ENCODE measurements around the gene GPR157.
A peak's percentile ranks its signal among the peaks of the same experiment; 100 is the strongest.

Gene GPR157

GRCh38 chr1:9108056-9108665, 20.7 kb downstream of the GPR157 start:
- no peak for DNase-seq (ENCODE audit: low spot score)
- in situ Hi-C loops (cut with MboI; ENCODE audit: low sequenced_read_pairs, unreplicated experiment), result loop anchor here (10.0 kb wide), 1 partner anchor 193 kb away; no protein-coding TSS in a partner anchor
- TF ChIP-seq CTCF (IDR thresholded peaks at IDR 0.05; ENCODE audit: borderline replicate concordance, control extremely low read depth, extremely low read depth, insufficient read depth, missing control alignments), result no peak

GRCh38 chr1:9107136-9107535, 21.8 kb downstream of the GPR157 start:
- no peak for DNase-seq (ENCODE audit: low spot score)
- in situ Hi-C loops (cut with MboI; ENCODE audit: low sequenced_read_pairs, unreplicated experiment), result loop anchor here (10.0 kb wide), 1 partner anchor 192 kb away; no protein-coding TSS in a partner anchor
- no peak for TF ChIP-seq CTCF (IDR thresholded peaks at IDR 0.05; ENCODE audit: borderline replicate concordance, control extremely low read depth, extremely low read depth, insufficient read depth, missing control alignments)

- in situ Hi-C loops (cut with MboI; ENCODE audit: low sequenced_read_pairs, unreplicated experiment), result loop anchor here (10.0 kb wide), 1 partner anchor 191 kb away; no protein-coding TSS in a partner anchor
- TF ChIP-seq CTCF (IDR thresholded peaks at IDR 0.05; ENCODE audit: borderline replicate concordance, control extremely low read depth, extremely low read depth, insufficient read depth, missing control alignments), result no peak
- DNase-seq (ENCODE audit: low spot score), result no peak
Measured at GRCh38 chr1:9106286-9106685, 22.6 kb downstream of the GPR157 start.

- no peak for DNase-seq (ENCODE audit: low spot score)
- TF ChIP-seq CTCF (IDR thresholded peaks at IDR 0.05; ENCODE audit: borderline replicate concordance, control extremely low read depth, extremely low read depth, insufficient read depth, missing control alignments), result no peak
- in situ Hi-C loops (cut with MboI; ENCODE audit: low sequenced_read_pairs, unreplicated experiment), result loop anchor here (10.0 kb wide), 1 partner anchor 191 kb away; no protein-coding TSS in a partner anchor
Measured at GRCh38 chr1:9105336-9105867, 23.5 kb downstream of the GPR157 start.

- in situ Hi-C loops (cut with MboI; ENCODE audit: low sequenced_read_pairs, unreplicated experiment), result loop anchor here (5.0 to 10.0 kb wide), 2 partner anchors 94 to 187 kb away; no protein-coding TSS in a partner anchor
- DNase-seq (ENCODE audit: low spot score), result peak; percentile 86
- peak; percentile 62 for TF ChIP-seq CTCF (IDR thresholded peaks at IDR 0.05; ENCODE audit: borderline replicate concordance, control extremely low read depth, extremely low read depth, insufficient read depth, missing control alignments)
Measured at GRCh38 chr1:9101510-9102146, 27.3 kb downstream of the GPR157 start.

- in situ Hi-C loops (cut with MboI; ENCODE audit: low sequenced_read_pairs, unreplicated experiment), result loop anchor here (5.0 to 10.0 kb wide), 2 partner anchors 93 to 186 kb away; no protein-coding TSS in a partner anchor
- TF ChIP-seq CTCF (IDR thresholded peaks at IDR 0.05; ENCODE audit: borderline replicate concordance, control extremely low read depth, extremely low read depth, insufficient read depth, missing control alignments), result no peak
- DNase-seq (ENCODE audit: low spot score), result peak; percentile 6
Measured at GRCh38 chr1:9100471-9101043, 28.3 kb downstream of the GPR157 start.

Measured in GM13976 (cell line).